HG02981 (cell line): ENCODE data around the gene LTBP1.

Experiments used
- ATAC-seq: cut with Tn5 transposase; IDR thresholded peaks from one replicate; pipeline ENCODE4 v1.9.1; 2021; ENCODE audit warnings: mild to moderate bottlenecking, moderate library complexity; ENCODE audit not compliant: unreplicated experiment

LTBP1 gene

GRCh38 chr2:32931945-32932709 lies 14.6 kb upstream of the LTBP1 start:
- no peak for ATAC-seq

GRCh38 chr2:32932825-32933755 lies 13.7 kb upstream of the LTBP1 start:
- no peak for ATAC-seq

- no peak for ATAC-seq
Measured at GRCh38 chr2:32933756-32934095, 13.0 kb upstream of the LTBP1 start.

GRCh38 chr2:32937602-32938448 lies 8.9 kb upstream of the LTBP1 start:
- ATAC-seq = no peak

- ATAC-seq = no peak
Measured at GRCh38 chr2:32938934-32939333, 7.8 kb upstream of the LTBP1 start.

GRCh38 chr2:32940316-32940997 lies 6.3 kb upstream of the LTBP1 start:
- ATAC-seq = no peak

GRCh38 chr2:32941944-32942690 lies 4.6 kb upstream of the LTBP1 start:
- no peak for ATAC-seq

- ATAC-seq = no peak
Measured at GRCh38 chr2:32942793-32943485, 3.8 kb upstream of the LTBP1 start.

- no peak for ATAC-seq
Measured at GRCh38 chr2:32945286-32945685, 1.5 kb upstream of the LTBP1 start.

- ATAC-seq = no peak
Measured at GRCh38 chr2:32947076-32947483, 327 bp downstream of the LTBP1 start.

- ATAC-seq = no peak
Measured at GRCh38 chr2:32947484-32948143, 861 bp downstream of the LTBP1 start.

- no peak for ATAC-seq
Measured at GRCh38 chr2:32948266-32948665, 1.5 kb downstream of the LTBP1 start.

GRCh38 chr2:32949260-32949659 lies 2.5 kb downstream of the LTBP1 start:
- no peak for ATAC-seq

GRCh38 chr2:32951672-32952071 lies 4.9 kb downstream of the LTBP1 start:
- ATAC-seq = no peak

- no peak for ATAC-seq
Measured at GRCh38 chr2:32952761-32953476, 6.2 kb downstream of the LTBP1 start.

- ATAC-seq = no peak
Measured at GRCh38 chr2:32954206-32954605, 7.5 kb downstream of the LTBP1 start.

- no peak for ATAC-seq
Measured at GRCh38 chr2:32958821-32959220, 12.1 kb downstream of the LTBP1 start.

GRCh38 chr2:32960238-32960637 lies 13.5 kb downstream of the LTBP1 start:
- ATAC-seq = no peak
